NCI-H748 (cell line): ENCODE results near the gene CHRM2.
A peak's percentile ranks its signal among the peaks of the same experiment; 100 is the strongest.

Source experiments
- DNase-seq: peaks from one replicate; lab custom pipeline; 2025; ENCODE audit not compliant: unreplicated experiment; lab: John Stamatoyannopoulos, UW

The CHRM2 gene

GRCh38 chr7:136956671-136957070, 88.2 kb downstream of the CHRM2 start:
- DNase-seq = no peak

- no peak for DNase-seq
These were observed 88.9 kb downstream of the CHRM2 start for GRCh38 chr7:136957391-136957790.

- no peak for DNase-seq
These were observed 89.6 kb downstream of the CHRM2 start for GRCh38 chr7:136958016-136958415.

- no peak for DNase-seq
These were observed 95.9 kb downstream of the CHRM2 start for GRCh38 chr7:136964347-136964746.

- no peak for DNase-seq
These were observed 98.4 kb downstream of the CHRM2 start for GRCh38 chr7:136966825-136967224.

- DNase-seq = no peak
These were observed 101.3 kb downstream of the CHRM2 start for GRCh38 chr7:136969761-136970160.

GRCh38 chr7:136971776-136972175, 103.3 kb downstream of the CHRM2 start:
- DNase-seq = no peak

- DNase-seq = no peak
These were observed 108.2 kb downstream of the CHRM2 start for GRCh38 chr7:136976504-136977251.

GRCh38 chr7:136993377-136993776, 124.9 kb downstream of the CHRM2 start:
- DNase-seq = no peak

- DNase-seq = no peak
These were observed 129.3 kb downstream of the CHRM2 start for GRCh38 chr7:136997735-136998134.

- DNase-seq = no peak
These were observed 130.0 kb downstream of the CHRM2 start for GRCh38 chr7:136998495-136998894.

- DNase-seq = no peak
These were observed 132.2 kb downstream of the CHRM2 start for GRCh38 chr7:137000621-137001020.

- peak; percentile 5 for DNase-seq
These were observed 132.6 kb downstream of the CHRM2 start for GRCh38 chr7:137001041-137001440.

- no peak for DNase-seq
These were observed 133.0 kb downstream of the CHRM2 start for GRCh38 chr7:137001478-137001877.

- DNase-seq = no peak
These were observed 134.6 kb downstream of the CHRM2 start for GRCh38 chr7:137003086-137003485.

GRCh38 chr7:137003566-137003965, 135.1 kb downstream of the CHRM2 start:
- no peak for DNase-seq

GRCh38 chr7:137005873-137006272, 137.4 kb downstream of the CHRM2 start:
- no peak for DNase-seq

- DNase-seq = no peak
These were observed 137.8 kb downstream of the CHRM2 start for GRCh38 chr7:137006293-137006692.

GRCh38 chr7:137007001-137007694, 138.7 kb downstream of the CHRM2 start:
- DNase-seq = no peak

GRCh38 chr7:137009404-137009803, 141.0 kb downstream of the CHRM2 start:
- DNase-seq = no peak

GRCh38 chr7:137015015-137015414, 146.6 kb downstream of the CHRM2 start:
- DNase-seq = no peak

- no peak for DNase-seq
These were observed 148.8 kb downstream of the CHRM2 start for GRCh38 chr7:137017221-137017620.

- no peak for DNase-seq
These were observed 150.0 kb downstream of the CHRM2 start for GRCh38 chr7:137018468-137018867.
